H1 (cell line): ENCODE measurements around the gene HYCC1. TPM values are rescaled to one million over a fixed set of nuclear protein-coding genes. Genes with fewer than 3 reads are reported as not detected.

ENCODE experiments used
- CTCF ChIA-PET: fragments of 300-600 bp; sonication (Branson Sonifier 250); formaldehyde crosslinking; loops from one replicate; lab custom pipeline; 2021; ENCODE audit not compliant: partially characterized antibody; lab: Charles Lee
- POLR2A ChIA-PET: fragments of 300-600 bp; sonication (Branson Sonifier 250); formaldehyde crosslinking; loops from one replicate; lab custom pipeline; 2021; ENCODE audit warnings: inconsistent platforms; ENCODE audit not compliant: partially characterized antibody; lab: Charles Lee
- DNase-seq, 2 experiments: peaks; one replicate each; pipeline versions ENCODE4 v3.0.0 to v3.0.0-alpha.2; 2010 to 2022; ENCODE audit warnings: low spot score in 2 of 2, low read depth in 1 of 2, mixed read lengths in 1 of 2
- FAIRE-seq: peaks from 2 replicates; lab custom pipeline; 2011; peaks lifted over from hg19 to GRCh38; lab: Jason Lieb, UNC
- H2AFZ ChIP-seq: 2 replicates; pipeline ENCODE4 v1.8.1; 2012; ENCODE audit warnings: low read length, inconsistent platforms
- H2AK5ac ChIP-seq: 2 replicates; pipeline ENCODE4 v1.6.1; 2013; ENCODE audit warnings: low read depth, low read length
- H2BK120ac ChIP-seq: replicated peaks from 2 replicates; pipeline ENCODE3; 2013; ENCODE audit warnings: low read depth, low read length, inconsistent platforms
- H2BK12ac ChIP-seq: 2 replicates; pipeline ENCODE4 v1.6.1; 2013; ENCODE audit warnings: low read depth, low read length
- H2BK15ac ChIP-seq: 2 replicates; pipeline ENCODE4 v1.6.1; 2013; ENCODE audit warnings: low read length
- H2BK20ac ChIP-seq: 2 replicates; pipeline ENCODE4 v1.6.1; 2013; ENCODE audit warnings: low read length
- H2BK5ac ChIP-seq: 2 replicates; pipeline ENCODE4 v1.6.1; 2013; ENCODE audit warnings: low read depth, low read length
- H3K14ac ChIP-seq: 2 replicates; pipeline ENCODE4 v1.6.1; 2013; ENCODE audit warnings: inconsistent platforms; ENCODE audit not compliant: insufficient read length
- H3K18ac ChIP-seq: 2 replicates; pipeline ENCODE4 v1.6.1; 2013; ENCODE audit warnings: low read length; ENCODE audit errors: extremely low read depth
- H3K23ac ChIP-seq: 2 replicates; pipeline ENCODE4 v1.6.1; 2013; ENCODE audit warnings: inconsistent platforms; ENCODE audit not compliant: insufficient read length
- H3K23me2 ChIP-seq: 2 replicates; pipeline ENCODE4 v1.6.1; 2013; ENCODE audit warnings: low read depth, low read length
- H3K27ac ChIP-seq: 2 replicates; pipeline ENCODE4 v1.6.1; 2011; ENCODE audit warnings: low read depth, low read length, inconsistent platforms
- H3K27me3 ChIP-seq, 4 experiments: replicated peaks in 1 of 4; 1 replicate in 1 of 4; 2 replicates in 3 of 4; pipeline versions ENCODE4 v1.6.1 to v1.8.1; 2011 to 2013; ENCODE audit warnings: low read length in 3 of 4, mild to moderate bottlenecking in 3 of 4, inconsistent platforms in 2 of 4, mixed read lengths in 2 of 4, moderate library complexity in 1 of 4; ENCODE audit not compliant: control insufficient read depth in 3 of 4, insufficient read depth in 3 of 4; ENCODE audit errors: extremely low read depth in 1 of 4
- H3K36me3 ChIP-seq, 4 experiments: 2 replicates each; pipeline versions ENCODE4 v1.6.1 to v1.8.1; 2011 to 2013; ENCODE audit warnings: mild to moderate bottlenecking in 4 of 4, low read length in 3 of 4, moderate library complexity in 2 of 4, control low read depth in 1 of 4, inconsistent platforms in 1 of 4; ENCODE audit not compliant: insufficient read depth in 4 of 4, control insufficient read depth in 2 of 4
- H3K4ac ChIP-seq: replicated peaks from 2 replicates; pipeline ENCODE3; 2013; ENCODE audit warnings: low read length, low read depth, mixed read lengths, inconsistent platforms; ENCODE audit not compliant: insufficient read length
- H3K4me1 ChIP-seq, 4 experiments: replicated peaks in 1 of 4; 1 replicate in 1 of 4; 2 replicates in 3 of 4; pipeline versions ENCODE4 v1.6.1 to v1.8.1; 2011 to 2013; ENCODE audit warnings: low read length in 3 of 4, inconsistent platforms in 2 of 4, mixed read lengths in 1 of 4; ENCODE audit not compliant: insufficient read depth in 4 of 4, control insufficient read depth in 3 of 4
- H3K4me2 ChIP-seq, 2 experiments: 2 replicates each; pipeline versions ENCODE4 v1.6.1 to v1.8.1; 2011 to 2013; ENCODE audit warnings: low read depth in 2 of 2, low read length in 2 of 2, control low read depth in 1 of 2, inconsistent platforms in 1 of 2, mild to moderate bottlenecking in 1 of 2; ENCODE audit not compliant: insufficient read depth in 1 of 2
- H3K4me3 ChIP-seq, 4 experiments: fragments of 200-600, 300-600 bp in 1 of 4; sonication (generic), shearing (Covaris generic), sonication (Bioruptor Twin) in 1 of 4; 2 replicates each; pipeline versions ENCODE4 v1.5.1 to v1.8.1; 2011 to 2016; ENCODE audit warnings: low read length in 4 of 4, low read depth in 3 of 4, control low read depth in 2 of 4, inconsistent platforms in 2 of 4, mild to moderate bottlenecking in 2 of 4, mixed read lengths in 1 of 4, moderate library complexity in 1 of 4; ENCODE audit not compliant: insufficient read depth in 2 of 4; ENCODE audit errors: extremely low read depth in 1 of 4
- H3K56ac ChIP-seq: replicated peaks from 2 replicates; pipeline ENCODE3; 2013; ENCODE audit warnings: low read depth, mild to moderate bottlenecking, mixed read lengths, low read length, inconsistent platforms; ENCODE audit not compliant: insufficient read length
- H3K79me1 ChIP-seq: 2 replicates; pipeline ENCODE4 v1.6.1; 2013; ENCODE audit warnings: low read depth, low read length, control low read depth
- H3K79me2 ChIP-seq, 2 experiments: 2 replicates each; pipeline versions ENCODE4 v1.6.1 to v1.8.1; 2012 to 2013; ENCODE audit warnings: low read length in 2 of 2, mild to moderate bottlenecking in 2 of 2, inconsistent platforms in 1 of 2; ENCODE audit not compliant: insufficient read depth in 2 of 2, control insufficient read depth in 1 of 2
- H3K9ac ChIP-seq, 4 experiments: replicated peaks in 1 of 4; 1 replicate in 1 of 4; 2 replicates in 3 of 4; pipeline versions ENCODE4 v1.6.1 to v1.8.1; 2011 to 2013; ENCODE audit warnings: low read depth in 3 of 4, low read length in 3 of 4, control low read depth in 2 of 4, mild to moderate bottlenecking in 2 of 4, moderate library complexity in 2 of 4, inconsistent platforms in 1 of 4; ENCODE audit errors: extremely low read depth in 1 of 4
- H3K9me3 ChIP-seq, 2 experiments: 2 replicates each; pipeline versions ENCODE4 v1.6.1 to v1.8.1; 2012 to 2013; ENCODE audit warnings: mild to moderate bottlenecking in 2 of 2, moderate library complexity in 2 of 2, control low read depth in 1 of 2, inconsistent platforms in 1 of 2, low read depth in 1 of 2, low read length in 1 of 2, mixed read lengths in 1 of 2; ENCODE audit not compliant: insufficient read depth in 2 of 2
- H4K20me1 ChIP-seq, 2 experiments: replicated peaks in 1 of 2; 2 replicates each; pipeline versions ENCODE3 to v1.8.1; 2011 to 2013; ENCODE audit warnings: inconsistent platforms in 2 of 2, low read length in 2 of 2, mild to moderate bottlenecking in 1 of 2; ENCODE audit not compliant: insufficient read depth in 2 of 2, control insufficient read depth in 1 of 2
- H4K5ac ChIP-seq: 2 replicates; pipeline ENCODE4 v1.6.1; 2013; ENCODE audit warnings: low read length, low read depth, mixed read lengths, inconsistent platforms; ENCODE audit not compliant: insufficient read length
- H4K8ac ChIP-seq: 2 replicates; pipeline ENCODE4 v1.8.0; 2013; ENCODE audit warnings: mild to moderate bottlenecking, moderate library complexity, low read length, inconsistent platforms; ENCODE audit not compliant: insufficient read depth; ENCODE audit errors: extremely low read depth
- H4K91ac ChIP-seq: replicated peaks from 2 replicates; pipeline ENCODE3; 2013; ENCODE audit warnings: low read length, mixed read lengths, inconsistent platforms; ENCODE audit not compliant: insufficient read length
- CBX5 ChIP-seq: fragments of 300-800, 300-1000 bp; sonication (generic); IDR thresholded peaks from 2 replicates; pipeline ENCODE4 v1.7.1; 2016; ENCODE audit warnings: antibody characterized with exemption, low read length, low read depth
- CHD2 ChIP-seq: IDR thresholded peaks from 2 replicates; pipeline ENCODE4 v1.6.1; 2012; ENCODE audit warnings: low read length, improper control_type of control experiment
- CTBP2 ChIP-seq: IDR thresholded peaks from 2 replicates; pipeline ENCODE4 v1.7.0; 2011; ENCODE audit warnings: borderline replicate concordance, mild to moderate bottlenecking, moderate library complexity, mixed read lengths, low read length; ENCODE audit not compliant: insufficient read depth, insufficient read length
- KDM1A ChIP-seq: fragments of 200-600, 300-600 bp; sonication (generic); IDR thresholded peaks from 2 replicates; pipeline ENCODE4 v1.7.1; 2016; ENCODE audit warnings: mild to moderate bottlenecking, low read length, borderline replicate concordance
- NANOG ChIP-seq: IDR thresholded peaks from 2 replicates; pipeline ENCODE4 v1.6.1; 2011; ENCODE audit warnings: low read length, low read depth, mild to moderate bottlenecking, inconsistent platforms; ENCODE audit not compliant: insufficient read depth, poor library complexity, severe bottlenecking
- RAD21 ChIP-seq, 2 experiments: IDR thresholded peaks in 1 of 2; conservative IDR thresholded peaks in 1 of 2; 2 replicates each; pipeline ENCODE4 v1.6.1; 2011; ENCODE audit warnings: low read depth in 2 of 2, low read length in 2 of 2, improper control_type of control experiment in 1 of 2, inconsistent platforms in 1 of 2, mild to moderate bottlenecking in 1 of 2, moderate library complexity in 1 of 2
- TAF7 ChIP-seq: optimal IDR thresholded peaks from 2 replicates; pipeline ENCODE3; 2011; ENCODE audit warnings: low read depth, mild to moderate bottlenecking, inconsistent platforms, low read length, moderate library complexity, borderline replicate concordance
- polyA plus RNA-seq, 7 experiments: library from polyadenylated mRNA; depleted of rRNA in 3 of 7; stranded (reverse) in 5 of 7; unstranded in 2 of 7; fragments of >200 nt in 5 of 7; fragments of 200-250 nt in 2 of 7; gene quantifications; 1 replicate in 5 of 7; 2 replicates in 1 of 7; 4 replicates in 1 of 7; pipeline versions ENCODE4 v1.2.1 to v1.2.3, GENCODE V29; 2011 to 2013; ENCODE audit warnings: missing spikeins in 2 of 7, mixed read lengths in 2 of 7
- total RNA-seq: library from RNA; stranded (reverse); fragmentation: NEBNext Ultra II Directional; extraction: Animal tissue kit (Norgen Biotek cat#: 25700); gene quantifications from 2 replicates; pipeline ENCODE4 v1.2.1, GENCODE V29; 2021

Gene HYCC1
- total and polyA plus RNA-seq, 2 of the 8 experiments (the other 6 are each of a cell fraction or from before 2014, with no cell fraction given): 20.2 to 142 TPM

GRCh38 chr7:23004247-23004520 is 9.7 kb downstream of the HYCC1 start:
- H3K56ac ChIP-seq: no peak overlapping the region
- no peak overlapping the region for H3K4me2 ChIP-seq
- no peaks in the 10 kb centered on the region for H3K9me3 ChIP-seq
- no peak overlapping the region for H2BK15ac ChIP-seq
- H2BK12ac ChIP-seq: no peak overlapping the region
- H3K18ac ChIP-seq: no peak overlapping the region
- H3K23ac ChIP-seq: no peak overlapping the region
- no peaks in the 10 kb centered on the region for H3K36me3 ChIP-seq
- H3K4ac ChIP-seq: no peak overlapping the region
- H4K5ac ChIP-seq: no peak overlapping the region
- H4K8ac ChIP-seq: no peak overlapping the region
- no peak overlapping the region for H2AFZ ChIP-seq
- no peaks in the 10 kb centered on the region for H3K23me2 ChIP-seq
- peaks cover 0 to 95% of the 10 kb centered on the region in 2 experiments; a peak in 3 of 4 replicates for H3K79me2 ChIP-seq
- H3K4me1 ChIP-seq: peaks cover 2 to 7% (median 2%) of the 10 kb centered on the region in 4 experiments; a peak in 6 of 7 replicates
- DNase-seq (no peak), FAIRE-seq (no peak)
- no peaks in the 10 kb centered on the region for H3K27me3 ChIP-seq
- H3K9ac ChIP-seq: no peak overlapping the region
- H4K91ac ChIP-seq: no peak overlapping the region
- no peak overlapping the region for H3K27ac ChIP-seq
- no peak overlapping the region for H3K14ac ChIP-seq
- H4K20me1 ChIP-seq: no peaks in the 10 kb centered on the region
- no peak overlapping the region for H2BK120ac ChIP-seq
- H3K4me3 ChIP-seq: no peak overlapping the region
- H3K79me1 ChIP-seq: no peaks in the 10 kb centered on the region
- no peak for TF ChIP-seq NANOG
- TF ChIP-seq RAD21 (IDR thresholded peaks at IDR 0.05 in 1 of 2, conservative IDR thresholded peaks at IDR 0.05 in 1 of 2; ENCODE audit: low read depth in 2 of 2, low read length in 2 of 2): no peak
- no peak for TF ChIP-seq CBX5
- TF ChIP-seq TAF7: no peak
- TF ChIP-seq CTBP2: no peak
- no peak for TF ChIP-seq KDM1A
- TF ChIP-seq CHD2: no peak
- CTCF ChIA-PET: no interaction called here
- no peak overlapping the region for H2BK20ac ChIP-seq
- POLR2A ChIA-PET: interaction anchor here (2.1 kb wide), 1 partner anchor 9 kb away, joined by 5 read pairs; no protein-coding TSS in a partner anchor
- H2AK5ac ChIP-seq: no peak overlapping the region
- no peak overlapping the region for H2BK5ac ChIP-seq
